Fibroblast of peridontal ligament (primary cell): Measurements from ENCODE around the gene GLI1.
"Not testable (repeated sequence)": the region's sequence is repeated elsewhere in the genome, so short reads cannot be mapped to it uniquely, and the experiment has no call there.

Source experiments
- DNase-seq: peaks from one replicate; pipeline ENCODE4 v3.0.0-alpha.2; 2010; ENCODE audit errors: extremely low read depth

The GLI1 gene

DNA sequence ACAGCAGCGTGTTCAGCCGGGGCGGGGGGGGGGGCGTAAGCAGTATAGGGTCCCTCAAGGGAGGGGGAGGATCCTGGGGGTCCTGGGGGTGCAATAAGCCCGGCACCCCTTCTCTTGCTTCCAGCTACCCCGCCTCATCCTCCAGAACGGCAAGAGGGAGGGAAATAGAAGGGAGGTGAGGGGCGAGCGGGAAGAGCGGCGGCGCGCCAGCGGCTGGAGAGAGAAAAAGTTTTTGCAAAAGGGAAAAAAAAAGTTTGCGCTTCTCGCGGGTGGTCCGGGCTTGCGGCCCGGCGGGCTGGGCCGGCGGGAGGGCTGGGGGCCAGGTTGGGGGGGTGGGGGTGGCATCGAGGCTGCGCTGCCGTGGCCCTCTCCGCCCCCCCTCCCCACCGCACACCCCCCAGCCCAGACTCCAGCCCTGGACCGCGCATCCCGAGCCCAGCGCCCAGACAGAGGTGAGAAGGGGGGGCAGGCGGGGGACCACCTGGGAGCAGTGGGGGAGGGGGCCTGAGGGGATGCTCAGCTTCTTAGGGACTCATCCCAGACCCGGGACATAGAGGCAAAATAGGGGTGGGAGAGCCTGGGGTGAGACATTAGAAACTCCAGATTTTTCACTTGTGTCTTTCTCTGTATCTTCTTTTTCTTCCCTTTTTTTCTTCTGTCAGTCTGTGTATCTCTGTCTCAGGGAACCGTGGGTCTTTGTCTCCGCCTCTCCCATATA is at the start of gene GLI1:
Gene GLI1, plus strand, starts transcription at position 36 of the 718 bp plus-strand sequence. CDS start 3,907 bp downstream, outside the sequence.
- no peak for DNase-seq

GRCh38 chr12:57410534-57410933 is 49.1 kb upstream of the GLI1 start:
- no peak for DNase-seq

DNA sequence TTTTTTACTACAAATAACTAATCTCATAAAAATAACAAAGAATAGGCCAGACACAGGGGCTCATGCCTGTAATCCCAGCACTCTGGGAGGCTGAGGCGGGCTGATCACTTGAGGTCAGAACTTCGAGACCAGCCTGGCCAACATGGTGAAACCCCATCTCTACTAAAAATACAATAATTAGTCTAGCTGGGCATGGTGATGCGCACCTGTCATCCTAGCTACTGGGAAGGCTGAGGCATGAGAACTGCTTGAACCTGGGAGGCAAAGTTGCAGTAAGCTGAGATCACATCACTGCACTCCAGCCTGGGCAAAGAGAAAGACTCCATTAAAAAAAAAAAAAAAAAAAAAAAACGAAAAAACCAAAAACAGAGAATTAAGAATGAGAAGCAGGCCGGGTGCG is 45.4 kb upstream of the GLI1 start:
- DNase-seq, result not testable (repeated sequence)

- DNase-seq, result no peak
Measured at GRCh38 chr12:57415088-57415487, 44.5 kb upstream of the GLI1 start.

DNA sequence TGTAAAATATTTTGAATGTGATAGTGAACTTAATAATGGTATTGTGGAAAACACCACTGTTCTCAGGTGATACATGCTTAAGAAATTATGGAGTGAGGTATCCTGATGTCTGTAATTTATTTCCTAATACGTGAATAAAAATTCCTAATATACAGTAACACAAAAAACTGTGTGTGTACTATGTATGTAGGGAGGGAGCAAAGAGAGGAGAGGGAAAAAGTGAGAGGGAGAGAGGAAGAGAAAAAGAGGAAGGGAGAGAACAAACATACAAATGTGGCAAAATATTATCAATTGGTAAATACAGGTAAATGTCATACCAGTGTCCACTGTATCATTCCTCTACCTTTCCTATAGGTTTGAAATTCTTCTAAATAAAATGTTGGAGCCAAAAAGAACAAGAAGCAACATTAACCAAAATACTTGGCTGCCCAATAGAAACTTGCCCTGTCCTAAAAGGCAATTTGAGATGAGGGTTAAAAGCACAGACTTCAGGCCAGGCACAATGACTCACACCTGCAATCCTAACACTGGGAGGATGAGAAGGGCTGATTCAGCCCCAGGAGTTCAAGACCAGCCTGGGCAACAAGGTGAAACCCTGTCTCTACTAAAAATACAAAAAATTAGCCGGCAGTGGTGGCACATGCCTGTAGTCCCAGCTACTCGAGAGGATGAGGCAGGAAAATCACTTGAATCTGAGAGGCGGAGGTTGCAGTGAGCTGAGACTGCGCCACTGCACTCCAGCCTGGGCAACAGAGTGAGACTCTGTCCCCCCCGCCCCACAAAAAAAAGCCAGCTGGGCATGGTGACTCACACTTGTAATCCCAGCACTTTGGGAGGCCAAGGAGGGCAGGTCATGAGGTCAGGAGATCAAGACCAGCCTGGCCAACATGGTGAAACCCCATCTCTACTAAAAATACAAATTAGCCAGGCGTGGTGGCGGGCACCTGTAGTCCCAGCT is 43.3 kb upstream of the GLI1 start:
- peak; percentile 40 for DNase-seq

- DNase-seq, result no peak
Measured at GRCh38 chr12:57418255-57418654, 41.3 kb upstream of the GLI1 start.

DNA sequence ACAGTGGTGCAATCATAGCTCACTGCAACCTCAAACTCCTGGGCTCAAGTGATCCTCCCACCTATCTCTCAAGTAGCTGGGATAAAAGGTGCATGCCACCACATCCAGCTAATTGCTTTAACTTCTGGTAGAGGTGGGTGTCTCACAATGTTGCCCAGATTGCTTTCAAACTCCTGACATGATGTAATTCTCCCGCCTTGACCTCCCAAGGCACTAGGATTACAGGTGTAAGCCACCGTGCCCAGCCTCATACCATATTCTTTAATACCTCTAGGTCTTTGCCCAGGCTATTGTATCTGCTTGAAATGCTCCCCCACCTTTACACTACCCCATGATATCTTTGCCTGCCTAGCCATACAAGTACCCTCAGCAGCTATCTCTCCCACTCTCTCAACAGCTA is 40.1 kb upstream of the GLI1 start:
- no peak for DNase-seq

DNA sequence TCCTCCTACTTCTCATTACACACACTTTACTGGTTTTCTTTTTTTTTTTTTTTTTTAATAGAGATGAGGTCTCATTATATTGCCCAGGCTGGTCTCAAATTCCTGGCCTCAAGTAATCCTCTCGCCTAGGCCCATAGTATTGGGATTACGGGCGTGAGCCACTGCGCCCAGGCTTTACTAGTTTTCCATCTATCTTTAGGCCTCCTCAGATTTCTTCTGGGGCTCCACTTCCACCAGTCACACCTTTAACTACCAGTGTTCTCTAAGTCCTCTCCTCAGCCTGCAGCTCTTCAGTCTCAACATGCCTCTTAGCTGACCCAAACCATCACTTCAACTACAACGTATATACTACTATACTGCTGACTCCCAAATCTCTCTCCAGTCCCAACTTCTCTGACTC is 39.1 kb upstream of the GLI1 start:
- no peak for DNase-seq

GRCh38 chr12:57426948-57427347 is 32.6 kb upstream of the GLI1 start:
- not testable (repeated sequence) for DNase-seq

- no peak for DNase-seq
Measured at GRCh38 chr12:57428965-57429364, 30.6 kb upstream of the GLI1 start.

DNA sequence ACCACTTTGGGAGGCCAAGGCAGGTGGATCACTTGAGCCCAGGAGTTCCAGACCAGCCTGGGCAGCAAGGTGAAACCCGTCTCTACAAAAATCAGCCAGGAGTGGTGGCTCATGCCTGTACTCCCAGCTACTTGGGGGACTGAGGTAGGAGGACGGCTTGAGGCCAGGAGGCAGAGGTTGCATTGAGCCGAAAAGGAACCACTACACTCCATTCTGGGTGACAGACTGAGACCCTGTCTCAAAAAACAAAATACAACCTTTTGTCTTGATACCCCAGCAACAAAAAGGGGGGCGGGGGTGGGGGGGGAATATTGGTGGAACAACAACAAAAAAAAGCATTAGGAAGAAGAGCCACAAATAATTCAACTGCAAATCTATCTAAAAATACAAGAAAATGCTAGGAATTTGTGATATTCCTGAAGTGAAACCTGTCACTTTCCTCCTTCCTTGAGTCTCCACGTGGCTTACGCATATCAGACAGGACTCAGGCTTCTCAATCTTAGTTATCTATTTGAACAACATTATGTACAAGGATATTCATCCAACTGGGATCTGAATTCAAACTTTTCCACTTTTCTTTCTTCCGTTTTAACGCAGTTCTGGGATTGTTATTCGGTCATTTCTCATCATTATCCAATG is 30.0 kb upstream of the GLI1 start:
- no peak for DNase-seq

GRCh38 chr12:57430112-57430930 is 29.3 kb upstream of the GLI1 start:
- peak; percentile 49 for DNase-seq

DNA sequence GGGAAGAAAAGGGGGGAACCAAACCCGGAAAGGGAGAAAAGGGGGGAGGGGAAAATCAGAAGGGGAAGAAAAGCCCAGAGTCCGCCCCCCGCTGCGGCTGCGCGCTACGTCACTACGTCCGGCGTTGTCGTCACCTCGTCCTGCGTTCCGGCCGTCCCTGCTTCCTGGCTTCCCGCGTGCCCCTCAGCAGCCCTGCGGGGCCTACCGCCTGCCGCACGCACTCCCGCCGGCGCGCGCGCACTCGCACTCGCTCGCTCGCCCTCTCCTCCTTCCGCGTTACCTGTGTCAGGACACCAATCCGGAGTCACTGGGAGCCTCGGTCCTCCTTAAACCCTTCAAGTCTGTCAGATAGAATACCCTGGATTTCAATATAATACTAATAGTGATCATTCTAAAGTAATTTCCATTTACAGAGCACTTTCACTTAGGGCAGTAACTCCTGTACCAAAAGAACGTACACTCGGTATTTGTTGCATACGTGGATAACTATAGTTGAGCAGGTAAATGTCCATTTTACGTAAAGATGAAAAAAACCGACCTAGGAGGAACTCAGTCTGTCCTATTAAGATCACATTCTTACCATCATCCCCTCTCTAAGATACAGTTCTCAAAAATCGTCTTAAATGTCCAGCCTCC is 28.5 kb upstream of the GLI1 start, which contains the start of gene R3HDM2:
Gene R3HDM2, minus strand, starts transcription at position 113 of the 636 bp plus-strand sequence. CDS start 120,615 bp downstream, outside the sequence.
- DNase-seq, result peak; percentile 93

- DNase-seq, result no peak
Measured at GRCh38 chr12:57431654-57432188, 27.9 kb upstream of the GLI1 start.

- DNase-seq, result no peak
Measured at GRCh38 chr12:57433370-57433769, 26.2 kb upstream of the GLI1 start.

DNA sequence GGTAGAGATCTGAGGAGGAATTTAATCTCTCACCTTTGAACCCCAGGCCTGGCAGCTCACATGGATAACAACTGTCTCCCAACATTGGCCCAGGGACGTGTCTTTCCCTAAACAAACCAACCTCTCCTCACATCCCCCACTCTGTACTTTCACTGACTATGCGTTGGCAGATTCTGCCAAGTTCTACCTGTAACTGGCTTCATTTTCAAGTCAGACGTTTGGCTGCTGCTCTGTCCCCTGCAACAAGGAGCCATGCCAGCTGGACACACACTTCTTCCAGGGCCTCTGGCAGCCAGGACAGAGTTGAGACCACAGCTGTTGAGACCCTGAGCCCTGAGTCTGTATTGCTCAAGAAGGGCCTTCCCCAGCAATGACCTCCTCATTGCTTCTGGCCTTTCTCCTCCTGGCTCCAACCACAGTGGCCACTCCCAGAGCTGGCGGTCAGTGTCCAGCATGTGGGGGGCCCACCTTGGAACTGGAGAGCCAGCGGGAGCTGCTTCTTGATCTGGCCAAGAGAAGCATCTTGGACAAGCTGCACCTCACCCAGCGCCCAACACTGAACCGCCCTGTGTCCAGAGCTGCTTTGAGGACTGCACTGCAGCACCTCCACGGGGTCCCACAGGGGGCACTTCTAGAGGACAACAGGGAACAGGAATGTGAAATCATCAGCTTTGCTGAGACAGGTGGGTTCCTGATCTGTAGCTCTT is 24.9 kb upstream of the GLI1 start, which contains the start of gene INHBC:
Gene INHBC, plus strand, starts transcription at position 268 of the 707 bp plus-strand sequence. Its CDS starts 103 bp downstream, at position 371.
- DNase-seq, result no peak

DNA sequence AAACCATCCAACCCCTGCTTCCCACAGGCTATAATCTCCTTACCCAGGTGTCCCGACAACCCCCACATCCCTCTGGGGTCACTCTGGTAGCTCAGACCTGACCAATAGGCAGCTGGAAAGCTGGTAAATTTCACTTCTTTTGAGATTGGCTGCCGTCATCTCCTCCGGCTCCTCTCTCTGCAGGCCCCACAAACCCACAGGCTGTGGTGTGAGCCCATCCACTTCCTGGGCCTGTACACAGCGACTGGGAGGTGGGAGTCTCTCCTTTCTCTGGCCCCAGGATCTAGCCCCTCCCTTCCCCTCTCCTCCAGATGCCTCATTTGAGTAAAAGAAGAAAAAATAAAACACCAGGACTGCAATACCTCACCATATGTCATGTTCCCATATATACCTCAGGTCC is 24.3 kb upstream of the GLI1 start:
- DNase-seq, result no peak

DNA sequence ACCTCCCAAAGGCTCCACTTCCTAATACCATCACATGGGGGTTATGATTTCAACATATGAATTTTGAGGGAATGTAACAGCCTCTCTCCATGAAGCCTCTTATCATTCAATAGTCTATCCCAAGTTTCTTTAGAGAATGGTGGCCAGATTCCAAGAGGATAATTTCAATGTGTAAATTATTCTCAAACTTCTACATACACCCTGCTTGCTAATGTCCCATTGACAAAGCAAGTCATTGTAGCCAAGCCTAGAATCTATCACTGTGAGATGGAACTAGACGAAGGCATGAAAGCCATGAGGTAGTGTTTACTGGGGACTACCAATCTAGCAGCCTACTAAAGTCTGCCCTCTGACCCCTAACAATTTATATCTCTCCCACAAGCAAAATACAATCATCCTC is 21.2 kb upstream of the GLI1 start:
- DNase-seq, result no peak

DNA sequence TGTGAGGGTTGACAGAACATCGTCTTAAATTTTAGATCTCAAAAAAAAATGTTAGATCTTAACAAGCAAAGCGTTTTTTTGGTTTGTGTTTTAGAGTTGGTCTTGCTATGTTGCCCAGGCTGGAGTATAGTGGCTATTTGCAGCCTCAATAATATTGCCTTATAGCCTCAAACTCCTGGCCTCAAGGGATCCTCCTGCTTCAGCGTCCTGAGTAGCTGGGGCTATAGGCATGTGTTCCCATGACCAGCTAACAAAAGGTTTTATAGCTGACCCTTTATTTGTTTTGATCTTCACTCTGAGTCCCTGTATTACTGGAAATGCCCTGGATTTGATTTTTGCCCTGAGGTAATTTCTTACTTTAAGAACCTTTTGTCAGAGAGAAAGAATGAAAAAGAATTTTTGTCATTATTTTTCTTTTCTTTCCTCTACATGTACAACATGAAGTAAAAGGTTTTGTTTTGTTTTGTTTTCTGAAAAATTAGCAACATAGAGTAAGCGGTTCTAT is 19.8 kb upstream of the GLI1 start:
- DNase-seq, result no peak

GRCh38 chr12:57441393-57441792 is 18.2 kb upstream of the GLI1 start:
- not testable (repeated sequence) for DNase-seq
